Progenitor cell of endocrine pancreas (in vitro differentiated cells): ENCODE results near the gene TGFBR1. TPM values are rescaled to one million over a fixed set of nuclear protein-coding genes. Genes with fewer than 3 reads are reported as not detected.

Experiments used
- DNase-seq: peaks from one replicate; pipeline ENCODE4 v3.0.0; 2021; ENCODE audit warnings: low spot score; ENCODE audit not compliant: unreplicated experiment
- H3K27ac Mint-ChIP-seq: 2 replicates; pipeline ENCODE4 v1.8.0; 2021; ENCODE audit warnings: mild to moderate bottlenecking, moderate library complexity, mixed read lengths
- H3K27me3 Mint-ChIP-seq: 2 replicates; pipeline ENCODE4 v1.8.0; 2021; ENCODE audit warnings: mixed read lengths
- H3K36me3 Mint-ChIP-seq: 2 replicates; pipeline ENCODE4 v1.8.0; 2022; ENCODE audit warnings: mixed read lengths; ENCODE audit not compliant: insufficient read depth
- H3K4me1 Mint-ChIP-seq: 2 replicates; pipeline ENCODE4 v1.8.0; 2021; ENCODE audit warnings: low read depth, mixed read lengths
- H3K4me3 Mint-ChIP-seq: 2 replicates; pipeline ENCODE4 v1.8.0; 2021; ENCODE audit warnings: low read depth, mild to moderate bottlenecking, moderate library complexity, mixed read lengths
- H3K9me3 Mint-ChIP-seq: 2 replicates; pipeline ENCODE4 v1.8.0; 2021; ENCODE audit warnings: low read depth, mixed read lengths
- long read RNA-seq: library from polyadenylated mRNA; unstranded; transcript quantifications from one replicate; pipeline ENCODE4 v2.0.0, GENCODE V29; 2020
- total RNA-seq: library from RNA; stranded (reverse); gene quantifications from 2 replicates; pipeline ENCODE4 v1.2.1, GENCODE V29; 2021
- TF ChIP-seq, protein P1 (sequence below): fragments of 200-600 bp; sonication (generic); IDR thresholded peaks from one replicate; pipeline ENCODE4 v1.5.0; 2021; ENCODE audit warnings: antibody characterized with exemption, mild to moderate bottlenecking; ENCODE audit not compliant: unreplicated experiment

TGFBR1 gene
- total RNA-seq: 93.8 and 96.6 TPM in 2 replicates
- long read RNA-seq, partial matches to known transcripts: 2 of 24 reads
- long read RNA-seq, other reads (novel, unspliced or antisense): 22 of 24 reads

GRCh38 chr9:99104459-99105151, at the start of gene TGFBR1:
TGFBR1 (plus strand) TSS chr9:99105113; CDS start chr9:99105206, 93 bp downstream.
- Mint-ChIP-seq H3K4me1 (peaks cover 33% of the 10 kb centered on the region), H3K4me3 (peak within 1 kb of the TSS; percentile 80), H3K9me3 (peaks cover 4% of the 10 kb centered on the region), H3K27me3 (peaks cover 17% of the 10 kb centered on the region), H3K36me3 (no peaks in the 10 kb centered on the region), H3K27ac (peak within 1 kb of the TSS; percentile 80)
- TF ChIP-seq, protein P1, sequence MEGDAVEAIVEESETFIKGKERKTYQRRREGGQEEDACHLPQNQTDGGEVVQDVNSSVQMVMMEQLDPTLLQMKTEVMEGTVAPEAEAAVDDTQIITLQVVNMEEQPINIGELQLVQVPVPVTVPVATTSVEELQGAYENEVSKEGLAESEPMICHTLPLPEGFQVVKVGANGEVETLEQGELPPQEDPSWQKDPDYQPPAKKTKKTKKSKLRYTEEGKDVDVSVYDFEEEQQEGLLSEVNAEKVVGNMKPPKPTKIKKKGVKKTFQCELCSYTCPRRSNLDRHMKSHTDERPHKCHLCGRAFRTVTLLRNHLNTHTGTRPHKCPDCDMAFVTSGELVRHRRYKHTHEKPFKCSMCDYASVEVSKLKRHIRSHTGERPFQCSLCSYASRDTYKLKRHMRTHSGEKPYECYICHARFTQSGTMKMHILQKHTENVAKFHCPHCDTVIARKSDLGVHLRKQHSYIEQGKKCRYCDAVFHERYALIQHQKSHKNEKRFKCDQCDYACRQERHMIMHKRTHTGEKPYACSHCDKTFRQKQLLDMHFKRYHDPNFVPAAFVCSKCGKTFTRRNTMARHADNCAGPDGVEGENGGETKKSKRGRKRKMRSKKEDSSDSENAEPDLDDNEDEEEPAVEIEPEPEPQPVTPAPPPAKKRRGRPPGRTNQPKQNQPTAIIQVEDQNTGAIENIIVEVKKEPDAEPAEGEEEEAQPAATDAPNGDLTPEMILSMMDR: no peak
- peak; percentile 92 for DNase-seq

GRCh38 chr9:99055384-99055783, 49.5 kb upstream of the TGFBR1 start:
- no peak overlapping the region for H3K27ac Mint-ChIP-seq

DNA sequence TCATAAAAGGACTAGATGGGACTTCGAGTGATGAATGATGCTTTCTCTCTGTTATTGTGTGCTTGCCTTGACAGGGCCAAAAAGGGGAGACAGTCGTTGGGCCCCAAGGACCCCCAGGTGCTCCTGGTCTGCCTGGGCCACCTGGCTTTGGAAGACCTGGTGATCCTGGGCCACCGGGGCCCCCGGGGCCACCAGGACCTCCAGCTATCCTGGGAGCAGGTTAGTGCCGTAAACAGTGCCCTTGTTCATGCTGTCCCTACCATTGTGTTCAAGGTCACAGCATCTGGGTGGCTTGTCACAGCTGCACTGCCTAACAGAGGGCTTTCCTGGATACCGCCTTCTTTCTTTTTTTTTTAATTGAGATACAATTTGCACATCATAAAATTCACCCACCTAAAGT, 48.7 kb upstream of the TGFBR1 start:
- no peak for DNase-seq
- H3K4me3 Mint-ChIP-seq: no peak overlapping the region
- H3K4me1 Mint-ChIP-seq: peaks cover 7% of the 10 kb centered on the region
- no peaks in the 10 kb centered on the region for H3K9me3 Mint-ChIP-seq
- TF ChIP-seq, protein P1: no peak
- H3K27me3 Mint-ChIP-seq: peaks cover 4% of the 10 kb centered on the region
- no peaks in the 10 kb centered on the region for H3K36me3 Mint-ChIP-seq
- no peak overlapping the region for H3K27ac Mint-ChIP-seq

More at GRCh38 chr9:99055384-99055783, 49.5 kb upstream of the TGFBR1 start:
- H3K36me3 Mint-ChIP-seq: no peaks in the 10 kb centered on the region
- TF ChIP-seq, protein P1: no peak
- H3K9me3 Mint-ChIP-seq: no peaks in the 10 kb centered on the region
- peaks cover 10% of the 10 kb centered on the region for H3K4me1 Mint-ChIP-seq
- no peak for DNase-seq
- H3K27me3 Mint-ChIP-seq: peaks cover 4% of the 10 kb centered on the region
- H3K4me3 Mint-ChIP-seq: no peak overlapping the region

GRCh38 chr9:99056886-99057664, 47.8 kb upstream of the TGFBR1 start:
- TF ChIP-seq, protein P1: no peak
- H3K9me3 Mint-ChIP-seq: no peaks in the 10 kb centered on the region
- H3K4me3 Mint-ChIP-seq: no peak overlapping the region
- no peaks in the 10 kb centered on the region for H3K36me3 Mint-ChIP-seq
- no peak overlapping the region for H3K27ac Mint-ChIP-seq
- peaks cover 4% of the 10 kb centered on the region for H3K27me3 Mint-ChIP-seq
- no peak for DNase-seq
- H3K4me1 Mint-ChIP-seq: peaks cover 4% of the 10 kb centered on the region
